SHP77 (cell line): ENCODE results near the gene RFC2.

Experiments
- DNase-seq, 2 experiments: peaks; one replicate each; lab custom pipeline; 2025; lab: John Stamatoyannopoulos, UW

The RFC2 gene

DNA sequence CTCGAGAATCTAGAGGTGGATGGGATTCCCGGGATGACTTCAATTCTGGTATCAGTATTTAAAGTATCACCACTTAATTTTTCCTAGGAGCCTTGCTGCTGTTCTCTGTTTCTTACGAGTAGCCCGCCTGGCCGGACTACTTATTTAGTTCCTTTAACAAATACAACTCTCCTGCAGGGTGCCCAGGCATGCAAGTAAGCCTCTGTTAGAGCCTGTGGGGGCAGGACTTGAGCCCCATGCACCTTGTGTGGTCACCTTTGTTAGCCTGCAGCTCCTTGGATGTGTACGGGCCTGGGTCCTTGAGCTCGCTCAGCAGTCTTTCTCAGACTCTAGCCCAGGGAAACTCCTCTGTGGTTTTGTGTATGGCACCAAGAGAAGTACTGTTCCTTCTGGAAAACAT, 63.9 kb downstream of the RFC2 start:
- no peak for DNase-seq

DNA sequence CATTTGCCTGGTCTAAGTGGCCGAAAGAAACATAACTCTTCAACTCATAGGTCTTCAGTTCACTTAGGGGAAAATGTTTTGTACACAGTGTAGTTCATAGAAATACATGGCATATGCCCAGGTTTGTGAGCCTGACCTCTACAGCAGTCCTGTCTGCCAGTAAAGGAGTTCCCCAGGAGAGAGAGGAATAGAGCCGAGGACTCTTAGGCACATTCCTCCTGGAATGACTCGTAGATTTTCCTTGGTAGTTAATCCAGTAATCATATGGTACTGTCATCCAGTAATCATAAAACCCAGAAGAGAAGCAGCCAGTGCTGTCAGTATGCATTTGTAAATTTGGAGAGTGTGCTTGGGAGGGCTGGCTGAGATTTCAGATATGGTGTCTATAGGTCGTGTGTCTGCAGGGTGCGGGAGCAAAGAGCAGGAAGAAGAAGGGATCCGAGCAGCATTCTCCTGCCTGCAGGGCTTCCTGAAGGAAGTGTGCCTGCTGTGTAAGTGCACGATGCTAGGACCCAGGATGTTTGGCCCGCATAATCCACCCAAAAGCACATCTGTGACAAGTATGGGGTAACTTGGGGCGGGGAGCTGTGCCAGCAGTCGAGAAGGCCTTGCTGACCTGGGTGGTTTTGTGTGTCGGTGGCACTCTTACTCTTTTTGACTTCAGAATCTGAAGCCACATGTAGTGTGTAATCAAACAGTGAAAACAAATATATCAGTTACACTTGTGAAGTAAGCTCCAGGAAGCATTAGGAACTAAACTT, 66.1 kb downstream of the RFC2 start:
- no peak for DNase-seq

DNA sequence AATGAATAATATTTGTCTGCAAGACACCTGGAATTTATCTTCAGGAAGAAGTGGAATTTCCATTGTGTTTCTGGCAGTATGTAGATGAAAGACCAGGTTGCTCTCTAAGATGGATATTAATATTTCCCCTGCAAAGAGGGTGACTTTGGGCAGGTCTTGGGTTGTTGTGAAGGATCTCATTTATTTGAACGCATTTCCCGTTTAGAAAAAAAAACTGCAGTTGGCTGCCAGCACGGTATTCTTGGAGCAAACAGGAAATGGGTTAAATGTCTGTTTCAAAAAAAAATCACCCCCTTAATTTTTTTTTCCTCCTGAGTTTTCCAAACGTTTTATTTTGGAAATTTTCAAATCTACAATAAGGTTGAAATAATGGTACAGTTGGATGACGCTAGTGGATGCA, 68.6 kb downstream of the RFC2 start:
- DNase-seq, result no peak

DNA sequence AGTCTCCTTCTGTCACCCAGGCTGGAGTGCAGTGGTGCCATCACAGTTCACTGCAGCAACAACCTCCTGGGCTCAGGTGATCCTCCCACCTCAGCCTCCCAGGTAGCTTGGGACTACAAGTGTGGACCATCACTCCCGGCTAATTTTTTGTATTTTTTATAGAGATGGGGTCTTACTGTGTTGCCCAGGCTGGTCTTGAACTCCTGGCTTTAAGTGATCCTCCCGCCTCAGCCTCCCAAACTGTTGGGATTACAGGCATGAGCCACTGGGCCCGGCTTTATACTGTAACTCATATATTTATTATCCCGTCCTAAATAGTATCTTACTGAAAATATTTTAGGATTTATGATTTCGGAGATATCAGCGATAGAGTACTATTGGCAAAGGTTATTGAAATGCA, 69.2 kb downstream of the RFC2 start:
- no peak for DNase-seq

DNA sequence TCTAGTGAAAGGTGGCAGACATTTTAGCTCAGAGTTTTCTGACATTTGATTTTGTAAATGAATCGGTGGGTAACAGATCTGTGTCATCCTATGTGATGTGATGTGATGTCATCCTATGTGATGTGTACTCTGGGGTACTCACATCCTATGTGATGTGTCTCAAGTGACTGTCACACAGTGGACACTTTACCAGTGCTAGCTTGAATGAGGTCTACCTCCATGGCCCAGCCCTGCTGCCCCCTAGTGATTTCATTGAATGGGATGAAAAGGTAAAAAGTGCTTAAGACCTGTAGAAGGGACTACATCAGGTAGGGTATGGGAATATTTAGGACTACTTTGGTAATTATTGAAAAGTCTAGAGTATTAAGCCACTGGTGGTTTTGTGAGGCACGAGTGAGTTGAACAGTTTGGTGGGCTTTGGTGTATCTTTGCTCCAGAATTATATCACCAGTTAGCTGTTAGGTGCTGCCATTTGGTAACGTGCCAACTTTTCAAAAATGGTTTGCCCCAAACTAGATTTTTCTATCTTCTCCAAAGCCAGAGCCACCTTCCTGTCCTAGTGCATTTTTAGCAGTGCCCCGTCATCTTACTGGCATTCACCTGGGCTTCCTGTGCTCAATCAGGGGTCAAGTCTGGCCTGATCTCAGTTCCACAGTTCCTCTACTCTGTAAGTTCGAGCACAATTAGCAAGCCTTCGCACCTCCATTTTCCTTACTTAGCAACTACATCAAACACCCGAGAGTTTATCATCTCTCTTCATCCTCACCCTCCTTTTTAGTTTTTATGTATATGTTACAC, 70.3 kb downstream of the RFC2 start:
- DNase-seq, result no peak

DNA sequence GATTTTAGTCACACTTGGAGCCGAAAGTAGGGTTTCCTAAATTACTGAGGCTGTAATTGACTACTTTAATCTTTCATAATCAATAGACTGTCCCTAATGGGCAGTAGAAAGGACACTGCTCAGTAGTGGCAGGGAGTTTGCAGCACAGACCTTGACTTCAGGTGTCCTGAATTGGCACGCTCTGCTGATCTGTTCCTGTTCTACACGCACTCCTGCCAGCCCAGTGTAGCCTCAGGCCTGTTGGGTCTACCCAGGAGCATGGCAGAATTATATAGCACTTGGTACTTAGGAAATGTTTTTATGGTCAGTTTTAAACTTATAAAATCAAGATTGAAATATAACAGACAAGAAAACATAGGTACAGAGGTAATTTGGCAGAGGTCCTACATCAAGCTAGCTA, 71.1 kb downstream of the RFC2 start:
- DNase-seq, result no peak

DNA sequence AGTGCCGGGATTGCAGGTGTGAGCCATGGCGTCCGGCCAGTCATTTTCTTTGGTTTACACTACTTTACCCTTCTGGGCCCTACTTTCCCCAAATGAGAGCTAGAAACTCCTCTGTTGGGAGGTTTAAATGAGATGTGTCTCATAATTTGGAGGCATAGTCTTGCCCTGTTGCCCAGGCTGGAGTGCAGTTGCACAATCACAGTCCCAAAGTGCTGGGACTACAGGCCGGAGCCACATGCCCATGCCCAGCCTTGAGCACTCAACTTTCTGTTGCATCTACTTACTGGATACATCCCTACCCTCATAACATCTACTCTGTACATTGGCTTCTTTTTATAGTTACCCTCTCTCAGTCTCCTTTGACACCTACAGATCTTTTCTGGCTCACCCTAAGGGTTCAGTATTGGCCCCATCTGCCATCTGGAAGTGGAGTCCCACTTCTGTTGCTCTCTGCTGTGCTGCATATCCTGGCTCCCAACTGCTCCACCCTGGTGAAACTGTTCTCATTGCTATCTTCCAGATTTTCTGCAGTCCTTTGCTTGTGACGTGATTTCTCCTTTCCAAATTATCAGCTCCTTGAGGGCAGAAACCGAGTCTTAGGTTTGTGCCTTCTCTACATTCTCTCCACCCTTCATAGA, 71.6 kb downstream of the RFC2 start:
- DNase-seq, result no peak

DNA sequence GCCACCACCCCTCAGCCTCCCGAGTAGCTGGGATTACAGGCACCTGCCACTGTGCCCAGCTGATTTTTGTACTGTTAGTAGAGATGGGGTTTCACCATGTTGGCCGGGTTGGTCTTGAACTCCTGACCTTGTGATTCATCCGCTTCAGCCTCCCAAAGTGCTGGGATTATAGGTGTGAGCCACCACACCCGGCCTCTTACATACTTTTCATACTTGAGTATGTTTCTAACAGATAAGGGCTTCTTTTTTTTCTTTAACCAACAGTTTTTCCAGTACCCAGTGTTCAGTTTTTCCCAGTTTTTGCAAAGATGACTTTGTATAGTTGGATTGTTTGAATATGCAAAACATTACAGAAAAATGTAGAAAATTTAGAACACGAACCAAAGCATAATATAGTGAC, 72.4 kb downstream of the RFC2 start:
- DNase-seq, result no peak
